K562 (cell line): ENCODE results near the gene CRY2. TPM values are rescaled to one million over a fixed set of nuclear protein-coding genes. Genes with fewer than 3 reads are reported as not detected.

Source experiments
- CBFA2T2 ChIP-seq: fragments of 450-650 bp; conservative IDR thresholded peaks from 2 replicates; pipeline ENCODE4 v1.6.1; 2017; ENCODE audit warnings: mild to moderate bottlenecking
- CTCF ChIP-seq, 3 experiments: IDR thresholded peaks in 2 of 3; conservative IDR thresholded peaks in 1 of 3; 2 replicates each; pipeline ENCODE4 v1.5.1; 2011 to 2012; ENCODE audit warnings: low read length in 3 of 3, mild to moderate bottlenecking in 3 of 3, control low read depth in 2 of 3, improper control_type of control experiment in 1 of 3, inconsistent platforms in 1 of 3, low read depth in 1 of 3, mixed read lengths in 1 of 3, moderate library complexity in 1 of 3; ENCODE audit not compliant: insufficient read depth in 2 of 3
- CXXC5 ChIP-seq: fragments of 250-450 bp; sonication (Bioruptor Pico); IDR thresholded peaks from 2 replicates; pipeline ENCODE4 v1.8.0; 2022; ENCODE audit warnings: inconsistent platforms, mild to moderate bottlenecking, moderate library complexity
- E2F3 ChIP-seq: fragments of 250-450 bp; sonication (Bioruptor Pico); IDR thresholded peaks from 2 replicates; pipeline ENCODE4 v1.4.0; 2020; ENCODE audit warnings: mild to moderate bottlenecking
- ELF2 ChIP-seq: fragments of 250-450 bp; sonication (Bioruptor Pico); IDR thresholded peaks from 2 replicates; pipeline ENCODE4 v1.5.0; 2021; ENCODE audit warnings: mild to moderate bottlenecking
- ETV5 ChIP-seq: sonication (generic); formaldehyde crosslinking; IDR thresholded peaks from 2 replicates; pipeline ENCODE4 v1.4.0; 2020; ENCODE audit warnings: low read depth, mild to moderate bottlenecking, missing genetic modification reagents
- GTF2E2 ChIP-seq: fragments of 200-800 bp; sonication (Bioruptor generic); IDR thresholded peaks from 2 replicates; pipeline ENCODE4 v1.6.1; 2016; ENCODE audit warnings: missing genetic modification characterization, missing compliant biosample characterization
- IFI16 ChIP-seq: fragments of 250-450 bp; sonication (Bioruptor Pico); IDR thresholded peaks from 2 replicates; pipeline ENCODE4 v2.1.2; 2022; ENCODE audit warnings: mild to moderate bottlenecking, inconsistent platforms
- KDM2B ChIP-seq: fragments of 250-450 bp; sonication (Bioruptor Pico); IDR thresholded peaks from 2 replicates; pipeline ENCODE4 v1.8.0; 2021; ENCODE audit warnings: mild to moderate bottlenecking, moderate library complexity
- MYNN ChIP-seq, 2 experiments: sonication (generic); formaldehyde crosslinking in 1 of 2; IDR thresholded peaks; 2 replicates each; pipeline versions ENCODE4 v1.5.0 to v1.6.1; 2016 to 2020; ENCODE audit warnings: antibody characterized with exemption in 1 of 2, missing genetic modification reagents in 1 of 2
- NEUROD1 ChIP-seq: fragments of 150-350 bp; IDR thresholded peaks from 2 replicates; pipeline ENCODE4 v1.6.1; 2014; ENCODE audit warnings: borderline replicate concordance, low read length, low read depth; ENCODE audit not compliant: partially characterized antibody
- PRMT5 ChIP-seq: sonication (generic); formaldehyde crosslinking; IDR thresholded peaks from 2 replicates; pipeline ENCODE4 v1.5.0; 2020; ENCODE audit warnings: missing genetic modification reagents
- SMC3 ChIP-seq: conservative IDR thresholded peaks from 2 replicates; pipeline ENCODE4 v1.6.1; 2011; ENCODE audit warnings: low read depth, low read length, improper control_type of control experiment; ENCODE audit not compliant: insufficient read depth
- SOX6 ChIP-seq: fragments of 450-650 bp; IDR thresholded peaks from 2 replicates; pipeline ENCODE4 v1.6.1; 2014; ENCODE audit warnings: mild to moderate bottlenecking
- SRSF7 ChIP-seq: fragments of 200-400 bp; formaldehyde crosslinking; optimal IDR thresholded peaks from 2 replicates; pipeline ENCODE3; 2017; ENCODE audit warnings: mild to moderate bottlenecking, low read depth, low read length
- TEAD4 ChIP-seq, 2 experiments: sonication (generic) in 1 of 2; formaldehyde crosslinking in 1 of 2; IDR thresholded peaks; 2 replicates each; pipeline versions ENCODE4 v1.6.1 to v1.8.0; 2012 to 2022; ENCODE audit warnings: borderline replicate concordance in 1 of 2, inconsistent platforms in 1 of 2, low read length in 1 of 2, mild to moderate bottlenecking in 1 of 2, missing genetic modification reagents in 1 of 2
- ZNF324 ChIP-seq: fragments of 250-450 bp; sonication (Bioruptor Pico); IDR thresholded peaks from 2 replicates; pipeline ENCODE4 v1.4.0; 2020; ENCODE audit warnings: mild to moderate bottlenecking
- polyA plus RNA-seq, 8 experiments: library from polyadenylated mRNA; depleted of rRNA in 4 of 8; stranded (reverse) in 5 of 8; unstranded in 3 of 8; fragments of >200 nt; fragmentation: Nextera tagmentation in 2 of 8; fragmentation: Illumina TruSeq in 1 of 8; extraction: Ambion mirVana in 2 of 8; extraction: Trizol in 1 of 8; gene quantifications; 2 replicates each; pipeline versions ENCODE4 v1.2.1 to v1.2.3, GENCODE V29; 2011 to 2014; ENCODE audit warnings: inconsistent platforms in 1 of 8, missing spikeins in 1 of 8
- total RNA-seq, 7 experiments: library from RNA; depleted of rRNA in 6 of 7; stranded (reverse); fragments of >200 nt in 6 of 7; fragmentation: Illumina TruSeq in 2 of 7; extraction: Trizol in 2 of 7; gene quantifications; 2 replicates each; pipeline versions ENCODE4 v1.2.1 to v1.2.3, GENCODE V29; 2011 to 2021; ENCODE audit warnings: low replicate concordance in 1 of 7
- TF ChIP-seq, protein P1 (sequence below): fragments of 250-450 bp; sonication (Bioruptor Pico); IDR thresholded peaks from 2 replicates; pipeline ENCODE4 v1.8.0; 2021; ENCODE audit warnings: borderline replicate concordance, mild to moderate bottlenecking, moderate library complexity; ENCODE audit not compliant: poor library complexity, severe bottlenecking
- TF ChIP-seq, protein P2 (sequence below): fragments of 250-450 bp; sonication (Bioruptor Pico); IDR thresholded peaks from 2 replicates; pipeline ENCODE4 v1.5.0; 2021; ENCODE audit warnings: mild to moderate bottlenecking, moderate library complexity
- TF ChIP-seq, protein P3 (sequence below): conservative IDR thresholded peaks from 2 replicates; pipeline ENCODE4 v1.6.1; 2011; ENCODE audit warnings: low read depth, mild to moderate bottlenecking, low read length; ENCODE audit not compliant: control insufficient read depth

Gene CRY2
- total and polyA plus RNA-seq, 9 of the 15 experiments (the other 6 are each of a cell fraction or from before 2014, with no cell fraction given) = 2.3 to 23.9 (median 14.8) TPM

DNA sequence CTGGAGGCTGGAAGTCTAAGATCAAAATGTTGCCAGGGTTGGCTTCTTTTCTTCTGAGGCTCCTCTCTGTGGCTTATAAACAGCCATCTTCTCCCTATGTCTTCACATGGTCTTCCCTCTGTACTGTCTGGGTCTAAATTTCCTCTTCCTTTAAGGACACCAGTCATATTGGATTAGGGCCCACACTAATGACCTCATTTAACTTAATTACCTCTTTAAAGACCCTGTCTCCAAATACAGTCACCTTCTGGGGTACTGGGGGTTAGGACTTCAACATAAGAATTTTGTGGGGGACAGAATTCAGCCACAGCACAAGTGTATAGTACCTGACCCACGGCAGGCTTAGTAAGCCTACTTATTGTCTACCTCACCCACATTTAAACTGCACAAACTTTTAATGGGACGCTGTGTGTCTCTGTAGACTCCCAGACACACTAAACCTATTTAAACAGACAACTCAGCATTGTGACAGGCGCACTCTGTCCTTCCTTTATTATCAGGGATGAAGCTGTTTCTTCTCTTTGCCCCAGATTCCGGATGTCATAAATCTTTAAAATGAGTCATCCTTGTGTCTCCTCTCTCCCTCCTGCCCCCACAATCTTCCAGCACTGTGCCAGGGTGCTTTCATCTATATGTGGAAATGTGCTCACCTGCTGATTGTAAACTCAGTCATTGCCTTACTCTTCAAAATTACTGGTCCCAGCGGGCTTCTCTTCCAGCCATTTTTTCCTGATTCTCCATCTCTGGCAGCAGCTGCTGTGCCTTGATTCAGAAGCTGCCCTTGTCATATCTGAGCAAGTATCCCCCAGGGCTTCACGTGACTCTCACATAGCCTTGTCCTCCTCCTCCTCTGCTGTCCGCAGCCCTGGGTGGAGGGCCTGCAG is 32.8 kb downstream of the CRY2 start (continued):
- TF ChIP-seq MYNN (IDR thresholded peaks at IDR 0.05) (peak; percentile 85; the same call in 1 of the 2 replicates), MYNN (CRISPR knock-in tag; IDR thresholded peaks at IDR 0.05) (no peak), NEUROD1 (peak; percentile 65), ELF2 (CRISPR knock-in tag) (no peak), CTCF (IDR thresholded peaks at IDR 0.05 in 2 of 3, conservative IDR thresholded peaks at IDR 0.05 in 1 of 3; ENCODE audit: insufficient read depth in 2 of 3, low read depth in 1 of 3, low read length in 3 of 3) (no peak), KDM2B (no peak), CBFA2T2 (peak; percentile 64), SOX6 (peak; percentile 82), TEAD4 (IDR thresholded peaks at IDR 0.05; ENCODE audit: low read length) (peak; percentile 72), TEAD4 (CRISPR knock-in tag; IDR thresholded peaks at IDR 0.05; ENCODE audit: borderline replicate concordance) (no peak), SMC3 (no peak), SRSF7 (no peak), E2F3 (CRISPR knock-in tag) (no peak), CXXC5 (peak; percentile 30; the same call in 1 of the 2 replicates), ZNF324 (CRISPR knock-in tag) (no peak), IFI16 (CRISPR knock-in tag) (no peak), PRMT5 (CRISPR knock-in tag) (no peak), GTF2E2 (tag) (no peak), ETV5 (CRISPR knock-in tag) (peak; percentile 92)
- TF ChIP-seq, protein P1, sequence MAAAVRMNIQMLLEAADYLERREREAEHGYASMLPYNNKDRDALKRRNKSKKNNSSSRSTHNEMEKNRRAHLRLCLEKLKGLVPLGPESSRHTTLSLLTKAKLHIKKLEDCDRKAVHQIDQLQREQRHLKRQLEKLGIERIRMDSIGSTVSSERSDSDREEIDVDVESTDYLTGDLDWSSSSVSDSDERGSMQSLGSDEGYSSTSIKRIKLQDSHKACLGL = no peak
- TF ChIP-seq, protein P2, sequence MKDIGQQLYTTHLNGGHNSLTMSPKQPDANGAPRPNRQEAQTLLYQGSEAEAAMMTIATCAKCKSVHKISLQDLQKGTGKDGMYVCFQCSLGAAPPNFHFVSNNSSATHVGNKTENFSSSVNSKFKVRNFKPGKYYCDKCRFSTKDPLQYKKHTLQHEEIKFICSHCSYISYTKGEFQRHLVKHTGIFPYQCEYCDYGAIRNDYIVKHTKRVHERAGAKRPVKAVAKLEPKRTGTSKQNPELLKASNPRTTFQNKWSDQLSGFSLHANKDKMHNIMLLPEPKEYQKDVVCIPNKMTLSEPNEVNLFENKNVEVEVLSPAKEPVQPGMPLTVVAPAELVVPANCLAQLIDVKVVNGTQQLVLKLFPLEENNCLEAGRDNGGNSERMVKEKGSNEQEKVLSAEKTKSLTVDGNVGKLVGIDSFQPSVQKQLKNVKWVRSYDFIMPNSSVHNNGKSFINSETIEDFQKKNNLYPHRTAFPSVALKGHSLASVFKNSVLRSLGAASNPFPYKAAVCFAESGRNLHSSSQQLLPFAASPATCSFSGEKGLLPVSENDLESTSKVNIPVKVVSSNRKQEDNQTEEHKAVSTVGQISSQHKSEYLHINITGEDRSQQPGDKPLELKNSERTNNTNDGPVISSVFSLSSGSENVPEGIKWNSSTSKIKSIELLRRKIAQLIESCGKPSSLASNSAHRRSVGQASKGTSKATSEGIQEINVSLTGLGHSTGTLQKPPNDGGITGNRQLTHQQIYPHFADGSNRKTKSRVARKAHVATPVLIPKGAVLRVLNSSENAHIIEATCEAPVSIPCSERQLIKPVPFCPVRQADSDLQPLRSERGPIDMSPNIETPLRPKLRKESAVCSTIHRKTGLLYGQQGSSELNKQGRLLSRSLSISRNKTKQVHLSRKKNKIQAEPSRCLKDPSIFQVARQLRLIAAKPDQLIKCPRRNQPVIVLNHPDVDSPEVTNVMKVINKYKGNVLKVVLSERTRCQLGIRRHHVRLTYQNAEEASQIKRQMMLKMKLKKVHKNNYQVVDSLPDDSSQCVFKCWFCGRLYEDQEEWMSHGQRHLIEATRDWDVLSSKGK (CRISPR knock-in tag) = no peak
- TF ChIP-seq, protein P3, sequence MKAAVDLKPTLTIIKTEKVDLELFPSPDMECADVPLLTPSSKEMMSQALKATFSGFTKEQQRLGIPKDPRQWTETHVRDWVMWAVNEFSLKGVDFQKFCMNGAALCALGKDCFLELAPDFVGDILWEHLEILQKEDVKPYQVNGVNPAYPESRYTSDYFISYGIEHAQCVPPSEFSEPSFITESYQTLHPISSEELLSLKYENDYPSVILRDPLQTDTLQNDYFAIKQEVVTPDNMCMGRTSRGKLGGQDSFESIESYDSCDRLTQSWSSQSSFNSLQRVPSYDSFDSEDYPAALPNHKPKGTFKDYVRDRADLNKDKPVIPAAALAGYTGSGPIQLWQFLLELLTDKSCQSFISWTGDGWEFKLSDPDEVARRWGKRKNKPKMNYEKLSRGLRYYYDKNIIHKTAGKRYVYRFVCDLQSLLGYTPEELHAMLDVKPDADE = no peak
